Hematopoietic multipotent progenitor cell treated with erythropoietin and hydrocortisone succinate and interleukin-3 and kit ligand, for 4 days (in vitro differentiated cells): ENCODE results near the gene XRCC5.
"Not testable (repeated sequence)": the region's sequence is repeated elsewhere in the genome, so short reads cannot be mapped to it uniquely, and the experiment has no call there.

Source experiments
- DNase-seq: peaks from one replicate; pipeline ENCODE4 v3.0.0-alpha.2; 2015

Gene XRCC5

GRCh38 chr2:216108967-216109921 is at the start of gene XRCC5:
TSS of gene XRCC5 (plus strand) at chr2:216109348. CDS start at chr2:216109437, 89 bp downstream.
- DNase-seq: peak; percentile 99

DNA sequence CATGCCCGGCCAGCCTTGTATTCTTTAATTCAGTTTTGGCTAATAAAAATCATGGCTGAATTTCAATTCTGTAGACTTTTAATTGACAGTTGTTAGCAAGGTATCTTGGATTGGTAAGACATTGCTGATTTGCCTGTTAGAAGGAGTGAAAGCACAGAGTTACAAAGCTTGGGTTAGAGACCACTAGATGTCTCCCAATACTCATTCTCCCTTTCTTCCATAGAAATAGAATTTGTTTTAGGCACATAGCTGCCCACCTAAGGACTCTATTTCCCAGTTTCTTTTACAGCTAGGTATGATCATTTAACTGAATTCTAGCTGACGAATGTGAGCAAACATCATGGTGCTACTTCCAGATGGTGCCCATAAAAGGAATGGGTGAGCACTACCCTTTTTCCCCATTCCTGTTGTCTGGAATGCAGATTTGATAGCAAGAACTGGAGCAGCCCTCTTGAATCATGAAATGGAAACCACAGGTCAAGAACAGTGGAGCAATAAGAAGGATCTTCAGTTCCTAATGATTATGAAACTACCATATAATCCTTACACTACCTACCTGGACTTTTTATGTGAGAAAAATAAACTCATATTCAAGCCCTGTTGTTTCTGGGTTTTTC is 45.0 kb upstream of the XRCC5 start:
- DNase-seq: no peak

GRCh38 chr2:216064665-216065064 is 44.5 kb upstream of the XRCC5 start:
- no peak for DNase-seq

GRCh38 chr2:216066230-216066629 is 42.9 kb upstream of the XRCC5 start:
- DNase-seq: no peak

- DNase-seq: no peak
Observed at GRCh38 chr2:216069028-216069427, 40.1 kb upstream of the XRCC5 start.

- no peak for DNase-seq
Observed at GRCh38 chr2:216070195-216070594, 39.0 kb upstream of the XRCC5 start.

- DNase-seq: peak; percentile 50
Observed at GRCh38 chr2:216071111-216071851, 37.9 kb upstream of the XRCC5 start.

DNA sequence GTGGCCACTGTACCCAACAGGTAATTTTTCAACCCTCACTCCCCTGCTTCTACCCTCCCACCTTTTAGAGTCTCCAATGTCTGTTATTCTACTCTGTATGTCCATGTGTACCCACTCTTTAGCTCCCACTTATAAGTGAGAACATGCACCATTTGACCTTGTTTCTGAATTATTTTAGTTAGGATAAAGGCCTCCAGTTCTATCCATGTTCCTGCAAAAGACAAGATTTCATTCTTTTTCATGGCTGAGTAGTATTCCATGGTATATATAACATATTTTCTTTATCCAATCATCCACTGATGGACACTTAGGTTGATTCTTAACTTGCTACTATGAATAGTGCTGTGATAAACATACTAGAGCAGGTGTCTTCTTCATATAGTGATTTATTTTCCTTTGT is 36.7 kb upstream of the XRCC5 start:
- DNase-seq: no peak

- no peak for DNase-seq
Observed at GRCh38 chr2:216073773-216074172, 35.4 kb upstream of the XRCC5 start.

- no peak for DNase-seq
Observed at GRCh38 chr2:216074380-216074779, 34.8 kb upstream of the XRCC5 start.

GRCh38 chr2:216074794-216075193 is 34.4 kb upstream of the XRCC5 start:
- no peak for DNase-seq

- no peak for DNase-seq
Observed at GRCh38 chr2:216075510-216076485, 33.4 kb upstream of the XRCC5 start.

DNA sequence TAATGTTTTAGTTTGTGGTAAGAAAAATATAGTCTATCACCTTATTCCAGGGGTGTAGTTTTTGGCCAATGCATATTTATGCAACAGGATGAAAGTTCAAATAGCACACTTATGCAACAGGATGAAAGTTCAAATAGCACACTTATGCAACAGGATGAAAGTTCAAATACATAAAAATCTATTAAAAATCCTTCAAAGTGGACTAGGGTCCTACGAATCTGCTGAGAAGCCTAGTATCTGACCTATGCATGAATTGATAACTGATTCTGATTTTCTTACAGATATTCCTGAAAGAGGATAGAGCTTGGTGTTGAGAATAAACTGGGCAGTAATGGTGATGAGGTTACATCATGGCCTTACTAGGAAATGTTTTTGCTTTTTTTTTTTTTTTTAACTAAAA is 30.4 kb upstream of the XRCC5 start:
- DNase-seq: no peak

DNA sequence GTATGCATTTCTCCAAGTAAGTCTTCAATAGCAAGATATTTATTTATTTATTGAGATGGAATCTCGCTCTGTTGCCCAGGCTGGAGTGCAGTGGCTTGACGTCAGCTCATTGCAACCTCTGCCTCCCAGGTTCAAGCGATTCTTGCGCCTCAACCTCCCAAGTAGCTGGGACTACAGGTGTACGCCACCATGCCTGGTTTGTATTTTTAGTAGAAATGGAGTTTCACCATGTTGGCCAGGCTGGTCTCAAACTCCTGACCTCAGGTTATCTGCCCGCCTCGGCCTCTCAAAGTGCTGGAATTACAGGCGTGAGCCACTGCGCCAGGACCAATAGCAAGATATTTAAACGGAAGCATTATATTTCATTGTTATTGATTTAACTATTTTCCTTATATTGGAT is 29.1 kb upstream of the XRCC5 start:
- DNase-seq: not testable (repeated sequence)

DNA sequence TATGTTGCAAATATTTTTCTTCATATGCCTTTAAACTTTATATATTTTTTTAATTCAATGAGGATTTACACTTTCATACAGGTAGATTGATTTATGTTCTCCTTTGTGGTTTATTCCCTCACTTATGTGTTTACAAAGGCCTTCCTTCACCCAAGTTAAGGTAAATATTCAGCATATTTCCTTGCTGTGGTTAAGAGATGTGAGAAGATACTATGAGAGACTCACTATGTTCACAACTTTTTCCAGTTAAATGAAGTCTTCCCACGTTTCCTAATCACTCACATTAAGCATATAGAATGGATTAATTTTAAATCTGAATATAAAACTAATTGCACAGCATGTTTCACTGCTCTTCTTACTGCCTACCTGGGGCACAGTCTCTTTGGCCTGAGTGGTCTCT is 28.1 kb upstream of the XRCC5 start:
- DNase-seq: no peak

DNA sequence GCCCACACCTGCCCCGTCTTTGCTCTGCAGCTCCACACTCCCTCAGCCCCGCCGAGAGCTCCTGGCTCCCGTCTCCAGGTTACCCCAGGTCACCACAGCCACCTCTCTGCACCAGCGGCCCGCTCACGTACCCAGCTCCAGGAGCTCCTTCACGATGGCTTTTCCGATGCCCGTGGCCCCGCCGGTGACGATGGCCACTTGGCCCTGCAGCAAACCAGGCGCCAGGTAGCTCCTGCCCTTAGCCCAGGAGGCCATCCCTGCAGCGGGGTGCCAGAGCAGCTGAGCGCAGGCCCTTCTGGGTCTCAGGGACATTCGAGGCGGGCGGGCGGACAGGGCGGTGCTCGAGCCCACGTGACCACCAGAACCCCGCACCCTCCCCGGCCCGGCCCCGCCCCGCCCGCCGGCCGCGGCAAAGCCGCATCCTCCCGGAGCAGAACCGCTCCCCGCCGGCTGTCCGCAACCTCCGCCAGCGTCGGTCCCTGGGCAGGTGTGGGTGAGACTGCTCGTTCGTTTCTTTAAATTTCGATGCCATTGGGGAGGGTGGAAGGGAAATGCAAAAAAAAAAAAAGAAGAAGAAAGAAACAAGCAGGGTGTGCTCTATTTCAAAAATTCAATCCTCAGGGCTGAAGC is 27.5 kb upstream of the XRCC5 start, which contains the start of the genes PECR and TMEM169:
TSS of gene PECR (minus strand) at position 323 of the 630 bp plus-strand sequence. CDS start at position 255, 68 bp downstream.
TSS of gene TMEM169 (plus strand) at position 433 of the 630 bp plus-strand sequence. CDS start 14,045 bp downstream, outside the sequence.
- peak; percentile 83 for DNase-seq

DNA sequence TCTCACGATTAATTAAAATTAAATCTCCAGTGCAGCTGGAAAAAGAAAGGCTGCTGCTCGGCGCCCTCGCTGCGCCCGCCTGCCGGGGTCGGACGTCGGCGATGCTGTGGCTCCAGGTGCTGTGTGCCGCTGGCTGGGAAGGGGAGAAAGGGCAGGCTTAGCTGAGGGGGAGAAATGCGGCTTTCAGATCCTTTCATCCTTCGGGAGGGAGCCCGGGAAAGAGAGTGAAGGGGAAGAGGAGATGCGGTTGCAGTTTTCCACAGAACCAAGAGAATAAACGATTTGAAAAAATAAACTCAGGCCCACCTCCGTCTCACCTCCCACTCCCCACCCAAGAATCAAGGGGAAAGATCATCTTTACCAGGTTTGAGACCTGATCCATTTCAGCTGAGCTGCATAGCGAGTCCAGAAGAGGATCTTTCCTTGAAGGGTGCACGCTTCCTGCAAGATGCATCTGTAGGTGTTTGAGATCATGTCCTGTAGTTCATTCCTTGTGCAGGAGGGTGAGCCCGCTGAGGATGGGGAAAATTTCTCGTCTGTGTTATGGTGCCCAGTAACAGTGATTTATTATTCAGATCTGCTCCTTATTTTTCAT is 26.9 kb upstream of the XRCC5 start:
- DNase-seq: no peak

GRCh38 chr2:216082805-216083204 is 26.3 kb upstream of the XRCC5 start:
- peak; percentile 48 for DNase-seq

- no peak for DNase-seq
Observed at GRCh38 chr2:216083464-216084281, 25.5 kb upstream of the XRCC5 start.

GRCh38 chr2:216084547-216084946 is 24.6 kb upstream of the XRCC5 start:
- DNase-seq: peak; percentile 68
